HG03439 (cell line): ENCODE results near the gene STMP1.

Experiments
- ATAC-seq: cut with Tn5 transposase; IDR thresholded peaks from one replicate; pipeline ENCODE4 v1.9.1; 2021; ENCODE audit warnings: mild to moderate bottlenecking, moderate library complexity; ENCODE audit not compliant: unreplicated experiment

STMP1 gene

GRCh38 chr7:135718794-135719437 lies 56.6 kb downstream of the STMP1 start:
- ATAC-seq, result no peak

- no peak for ATAC-seq
Measured at GRCh38 chr7:135719688-135720087, 57.4 kb downstream of the STMP1 start.

GRCh38 chr7:135721198-135721820 lies 59.0 kb downstream of the STMP1 start:
- no peak for ATAC-seq

- no peak for ATAC-seq
Measured at GRCh38 chr7:135723411-135723810, 61.1 kb downstream of the STMP1 start.
